ENCODE results near the gene SEPTIN11.

Gene SEPTIN11

DNA sequence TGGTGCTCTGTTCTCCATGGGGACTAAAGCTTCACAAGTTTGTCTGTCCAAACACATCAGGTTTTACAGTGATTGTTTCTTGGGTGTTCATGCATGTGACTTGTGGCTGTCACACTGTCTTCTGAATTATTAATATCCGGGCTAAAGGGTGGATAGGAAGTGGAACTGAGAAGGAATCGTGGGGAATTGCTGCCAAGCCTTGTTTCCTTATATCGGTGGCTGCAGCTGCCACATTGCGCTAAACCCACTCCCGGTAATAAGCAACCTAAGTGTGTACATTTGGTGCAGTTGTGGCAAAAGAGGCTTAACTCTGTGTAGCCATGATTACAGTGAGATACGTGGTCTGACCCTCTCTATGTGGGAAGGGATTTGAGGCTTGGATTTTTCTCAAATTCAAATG lies 30.7 kb downstream of the SEPTIN11 start:
- DNase-seq (ENCODE audit: low spot score), result no peak

DNA sequence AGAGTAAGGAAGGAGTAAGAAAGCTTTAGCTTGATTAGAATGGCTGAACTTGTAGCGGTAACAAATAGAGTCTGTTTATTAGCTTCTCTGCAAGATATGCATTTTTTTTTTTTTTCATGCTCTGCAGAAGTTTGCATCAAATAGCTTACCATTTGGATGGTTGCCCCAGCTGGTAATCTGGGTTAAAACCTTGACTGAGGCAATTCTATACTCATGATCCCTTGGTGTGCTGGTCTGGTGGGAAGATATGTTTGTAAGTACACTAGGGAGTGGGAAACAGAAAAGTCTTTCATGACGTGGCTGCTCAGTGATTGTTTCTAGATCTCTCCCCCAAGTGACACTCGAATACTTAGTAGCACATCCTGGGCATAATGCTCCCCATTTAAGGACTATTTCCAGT lies 32.1 kb downstream of the SEPTIN11 start:
- no peak for DNase-seq (ENCODE audit: low spot score)

- DNase-seq (ENCODE audit: low spot score), result no peak
These were observed 33.4 kb downstream of the SEPTIN11 start for GRCh38 chr4:76982638-76983584.

GRCh38 chr4:76984127-76984526 lies 34.6 kb downstream of the SEPTIN11 start:
- DNase-seq (ENCODE audit: low spot score), result no peak

- peak; percentile 90 for DNase-seq (ENCODE audit: low spot score)
These were observed 35.2 kb downstream of the SEPTIN11 start for GRCh38 chr4:76984788-76985211.

DNA sequence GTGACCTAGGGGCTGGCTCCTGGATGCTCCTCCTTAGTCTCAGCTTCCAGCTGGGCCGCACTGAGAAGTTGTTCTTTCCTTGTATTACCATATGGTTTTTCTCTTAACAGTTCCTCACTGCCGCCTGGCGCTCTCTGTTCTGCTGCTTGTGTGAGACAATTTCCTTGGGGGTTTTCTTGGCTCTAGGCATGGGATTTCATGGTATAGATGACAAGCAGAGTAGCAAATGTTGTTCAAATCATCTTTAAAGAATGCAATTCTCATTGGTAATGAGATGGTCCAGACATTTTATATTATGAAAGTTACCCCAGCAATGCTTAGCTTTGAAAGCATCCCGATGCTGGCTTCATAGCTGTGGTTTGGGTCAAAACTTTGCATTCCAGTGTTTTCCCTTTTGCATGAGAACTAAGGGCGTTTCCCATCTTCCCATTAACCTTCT lies 37.6 kb downstream of the SEPTIN11 start:
- DNase-seq (ENCODE audit: low spot score), result peak; percentile 73

GRCh38 chr4:76987685-76988084 lies 38.1 kb downstream of the SEPTIN11 start:
- DNase-seq (ENCODE audit: low spot score), result no peak

DNA sequence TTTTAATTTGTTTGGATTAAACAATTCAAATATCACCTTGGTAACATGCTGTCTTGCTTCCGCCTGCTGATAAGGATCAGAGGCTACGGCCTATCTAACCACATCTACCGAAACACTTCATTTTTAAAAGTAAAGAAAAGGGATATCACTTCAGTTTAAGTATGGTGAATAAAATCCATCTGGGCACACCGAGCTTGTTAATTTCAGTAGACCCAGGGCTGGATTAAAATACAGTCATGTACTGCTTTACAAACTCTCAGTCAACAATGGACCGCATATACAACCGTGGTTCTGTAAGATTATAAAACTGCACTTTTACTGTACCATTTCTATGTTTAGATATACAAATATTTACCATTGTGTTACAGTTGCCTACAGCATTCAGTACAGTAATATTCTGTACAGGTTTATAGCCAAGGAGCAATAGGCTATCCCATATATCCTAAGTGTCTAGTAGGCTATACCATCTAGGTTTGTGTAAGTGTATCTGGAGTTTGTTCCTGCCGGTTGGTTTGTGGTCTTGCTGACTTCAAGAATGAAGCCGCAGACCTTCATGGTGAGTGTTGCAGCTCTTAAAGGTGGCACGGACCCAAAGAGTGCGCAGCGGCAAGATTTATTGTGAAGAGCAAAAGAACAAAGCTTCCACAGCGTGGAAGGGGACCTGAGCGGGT lies 40.0 kb downstream of the SEPTIN11 start:
- no peak for DNase-seq (ENCODE audit: low spot score)

GRCh38 chr4:76990288-76991080 lies 40.9 kb downstream of the SEPTIN11 start:
- DNase-seq (ENCODE audit: low spot score), result peak; percentile 72

DNA sequence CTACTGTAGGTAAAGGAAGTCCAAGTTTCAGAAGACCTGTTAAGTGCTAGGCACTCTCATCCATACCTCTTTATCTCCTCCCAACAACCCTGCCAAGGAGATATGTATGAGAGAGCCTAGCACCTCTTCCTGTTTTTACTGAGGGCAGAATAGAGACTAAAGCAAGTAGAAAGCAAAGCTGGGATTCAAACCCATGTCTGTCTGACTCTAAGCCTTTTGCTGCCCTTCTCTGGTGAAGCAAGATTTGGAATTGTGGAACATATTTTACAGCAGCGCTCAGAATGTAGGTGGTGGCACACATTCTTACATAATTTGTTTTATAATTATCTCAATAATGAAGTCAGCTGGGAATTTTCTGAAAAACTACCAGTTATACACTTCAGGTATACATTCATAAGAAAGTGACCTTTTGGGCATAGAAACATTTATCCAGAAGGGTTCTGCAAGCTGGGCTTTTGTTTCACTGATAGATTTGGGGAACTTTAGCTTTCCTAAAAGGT lies 41.7 kb downstream of the SEPTIN11 start:
- no peak for DNase-seq (ENCODE audit: low spot score)

GRCh38 chr4:76993787-76994641 lies 44.5 kb downstream of the SEPTIN11 start:
- DNase-seq (ENCODE audit: low spot score), result no peak

- DNase-seq (ENCODE audit: low spot score), result no peak
These were observed 46.2 kb downstream of the SEPTIN11 start for GRCh38 chr4:76995776-76996175.

DNA sequence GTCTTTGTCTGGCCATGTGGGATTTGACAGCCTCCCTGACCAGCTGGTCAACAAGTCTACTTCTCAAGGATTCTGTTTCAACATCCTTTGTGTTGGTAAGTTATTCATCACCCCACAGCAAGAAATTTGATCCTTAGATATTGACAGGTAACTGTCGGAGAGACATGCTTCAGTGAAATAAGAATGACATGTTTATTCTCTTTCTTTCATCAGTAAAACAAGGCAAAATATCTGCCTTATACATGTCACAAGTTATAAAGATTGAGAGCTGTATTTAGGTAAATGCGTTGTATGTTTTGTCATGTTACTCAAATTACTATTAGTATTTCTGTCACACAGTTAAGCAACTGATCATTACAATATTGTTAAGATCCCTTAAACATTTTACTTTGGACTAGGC lies 46.9 kb downstream of the SEPTIN11 start:
- DNase-seq (ENCODE audit: low spot score), result no peak

- DNase-seq (ENCODE audit: low spot score), result no peak
These were observed 47.5 kb downstream of the SEPTIN11 start for GRCh38 chr4:76997077-76997476.

GRCh38 chr4:76997532-76997931 lies 48.0 kb downstream of the SEPTIN11 start:
- no peak for DNase-seq (ENCODE audit: low spot score)

DNA sequence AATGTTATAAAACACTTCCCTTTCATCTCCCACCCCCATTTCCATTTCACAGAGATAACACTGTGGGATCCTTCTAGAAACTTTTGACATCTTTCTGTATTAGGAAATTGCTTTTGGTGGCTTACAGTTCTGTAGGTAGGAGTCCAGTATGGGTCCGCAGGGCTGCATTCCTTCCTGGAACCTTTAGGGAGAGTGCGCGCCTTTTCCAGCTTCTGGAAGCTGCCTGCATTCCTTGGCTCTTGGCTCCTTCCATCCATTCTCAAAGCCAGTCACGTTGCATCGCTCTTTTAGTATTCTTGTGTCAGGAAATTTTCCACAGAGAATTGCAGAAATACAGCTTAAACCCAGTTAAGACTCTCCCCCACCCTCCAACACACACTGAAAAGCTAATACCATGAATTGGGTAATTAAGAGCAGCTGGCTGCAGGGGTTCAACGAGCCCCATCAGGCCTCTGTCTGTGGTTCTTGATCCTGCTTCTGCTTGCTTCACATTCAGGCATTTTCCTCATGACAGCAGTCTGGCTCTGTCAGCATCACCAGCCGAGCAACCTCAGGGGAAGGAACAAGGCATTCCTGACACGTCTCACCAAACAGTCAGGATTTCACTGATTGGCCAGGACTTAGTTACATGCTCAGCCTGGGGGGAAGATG lies 48.8 kb downstream of the SEPTIN11 start:
- DNase-seq (ENCODE audit: low spot score), result no peak

Measured in AG08395 (cell line).